Breast epithelium (tissue), 3 donors: ENCODE measurements around the gene EVX1.

Experiments
- POLR2A ChIP-seq: fragments of 450-650 bp; IDR thresholded peaks from one replicate; pipeline ENCODE4 v1.6.1; 2016; ENCODE audit warnings: antibody characterized with exemption, mild to moderate bottlenecking, moderate library complexity
- POLR2AphosphoS5 ChIP-seq, 3 donors: sonication (generic); formaldehyde crosslinking; IDR thresholded peaks; one replicate each; pipeline ENCODE4 v1.6.1; 2017; ENCODE audit warnings: antibody characterized with exemption in 3 of 3
- TF ChIP-seq, protein P1 (sequence below), 3 donors: fragments of 450-650 bp; IDR thresholded peaks; one replicate each; pipeline ENCODE4 v1.5.1; 2016 to 2017; ENCODE audit warnings: antibody characterized with exemption in 3 of 3, mild to moderate bottlenecking in 3 of 3, moderate library complexity in 3 of 3

DNA sequence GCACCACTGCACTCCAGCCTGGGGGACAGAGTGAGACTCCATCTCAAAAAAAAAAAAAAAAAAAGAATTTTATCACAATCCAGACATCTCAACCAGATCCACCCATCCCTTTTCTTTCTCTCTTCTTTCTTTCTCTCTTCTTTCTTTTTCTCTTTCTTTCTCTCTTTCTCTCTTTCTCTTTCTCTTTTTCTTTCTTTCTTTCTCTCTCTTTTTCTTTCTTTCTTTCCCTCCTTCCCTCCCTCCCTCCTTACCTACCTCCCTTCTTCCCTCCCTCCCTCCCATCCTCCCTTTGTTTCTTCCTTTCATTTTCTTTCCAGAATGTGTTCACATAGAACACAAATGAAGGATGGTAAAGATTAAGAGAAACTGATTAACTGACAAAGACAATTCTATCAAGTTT, 24.7 kb upstream of the EVX1 start:
- TF ChIP-seq, protein P1, sequence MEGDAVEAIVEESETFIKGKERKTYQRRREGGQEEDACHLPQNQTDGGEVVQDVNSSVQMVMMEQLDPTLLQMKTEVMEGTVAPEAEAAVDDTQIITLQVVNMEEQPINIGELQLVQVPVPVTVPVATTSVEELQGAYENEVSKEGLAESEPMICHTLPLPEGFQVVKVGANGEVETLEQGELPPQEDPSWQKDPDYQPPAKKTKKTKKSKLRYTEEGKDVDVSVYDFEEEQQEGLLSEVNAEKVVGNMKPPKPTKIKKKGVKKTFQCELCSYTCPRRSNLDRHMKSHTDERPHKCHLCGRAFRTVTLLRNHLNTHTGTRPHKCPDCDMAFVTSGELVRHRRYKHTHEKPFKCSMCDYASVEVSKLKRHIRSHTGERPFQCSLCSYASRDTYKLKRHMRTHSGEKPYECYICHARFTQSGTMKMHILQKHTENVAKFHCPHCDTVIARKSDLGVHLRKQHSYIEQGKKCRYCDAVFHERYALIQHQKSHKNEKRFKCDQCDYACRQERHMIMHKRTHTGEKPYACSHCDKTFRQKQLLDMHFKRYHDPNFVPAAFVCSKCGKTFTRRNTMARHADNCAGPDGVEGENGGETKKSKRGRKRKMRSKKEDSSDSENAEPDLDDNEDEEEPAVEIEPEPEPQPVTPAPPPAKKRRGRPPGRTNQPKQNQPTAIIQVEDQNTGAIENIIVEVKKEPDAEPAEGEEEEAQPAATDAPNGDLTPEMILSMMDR (IDR thresholded peaks at IDR 0.05): no peak
- no peak for TF ChIP-seq POLR2AphosphoS5 (IDR thresholded peaks at IDR 0.05)
- TF ChIP-seq POLR2A: no peak
